ENCODE measurements around the gene CAPN8. TPM values are rescaled to one million over a fixed set of nuclear protein-coding genes. Genes with fewer than 3 reads are reported as not detected.

Gene CAPN8
- total RNA-seq, 1 donor from 2014 or later = not detected

DNA sequence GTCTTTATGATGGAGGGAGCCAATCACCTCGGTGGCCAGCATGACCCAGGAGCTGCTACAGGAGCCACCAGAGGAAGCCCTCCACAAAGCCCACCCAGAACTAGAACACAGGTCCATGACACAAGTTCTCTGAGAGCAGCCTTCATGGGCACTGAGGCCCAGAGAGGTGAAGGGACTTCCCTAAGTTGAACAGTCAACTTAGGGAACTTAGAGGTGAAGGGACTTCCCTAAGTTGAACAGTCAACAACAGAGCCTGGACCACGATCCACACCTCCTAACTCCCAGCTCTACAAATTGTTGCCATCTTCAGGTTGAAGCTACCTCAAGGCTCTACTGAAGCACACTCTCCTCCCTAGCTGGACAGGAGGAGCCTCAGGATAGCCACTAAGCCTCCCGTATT lies 139.5 kb downstream of the CAPN8 start:
- no peak for TF ChIP-seq CTCF (IDR thresholded peaks at IDR 0.05)
- H3K27me3 Mint-ChIP-seq (ENCODE audit: unreplicated experiment) = peaks cover 19% of the 10 kb centered on the region
- no peak for DNase-seq (ENCODE audit: extremely low spot score, unreplicated experiment)
- H3K36me3 Mint-ChIP-seq (ENCODE audit: unreplicated experiment) = no peaks in the 10 kb centered on the region
- H3K27ac Mint-ChIP-seq (ENCODE audit: unreplicated experiment) = no peak overlapping the region
- no peaks in the 10 kb centered on the region for H3K9me3 Mint-ChIP-seq (ENCODE audit: unreplicated experiment)
- H3K4me3 Mint-ChIP-seq (ENCODE audit: unreplicated experiment) = no peak overlapping the region
- no peaks in the 10 kb centered on the region for H3K4me1 Mint-ChIP-seq (ENCODE audit: unreplicated experiment)

DNA sequence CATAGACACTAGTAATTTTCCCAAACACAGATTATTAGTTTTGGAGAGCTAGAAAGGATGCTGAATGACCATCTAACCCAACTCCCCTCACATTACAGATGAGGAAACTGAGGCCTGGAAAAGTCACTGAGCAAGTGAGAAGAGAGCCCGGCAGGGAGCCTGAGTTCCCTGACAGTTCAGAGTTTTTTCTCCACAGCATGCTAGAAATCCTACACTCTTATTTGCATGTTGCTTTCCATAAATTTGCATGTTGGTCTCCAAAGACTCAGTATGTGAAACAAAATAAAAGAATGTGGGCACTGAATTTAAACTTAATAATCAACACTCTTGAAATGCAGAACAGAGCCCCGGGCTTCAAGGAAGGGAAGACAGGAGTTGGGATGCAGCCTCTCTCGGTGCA lies 140.0 kb downstream of the CAPN8 start:
- Mint-ChIP-seq H3K4me3 (ENCODE audit: unreplicated experiment) (no peak overlapping the region), H3K36me3 (ENCODE audit: unreplicated experiment) (no peaks in the 10 kb centered on the region), H3K27ac (ENCODE audit: unreplicated experiment) (no peak overlapping the region), H3K4me1 (ENCODE audit: unreplicated experiment) (no peaks in the 10 kb centered on the region), H3K27me3 (ENCODE audit: unreplicated experiment) (peaks cover 17% of the 10 kb centered on the region), H3K9me3 (ENCODE audit: unreplicated experiment) (no peaks in the 10 kb centered on the region)
- DNase-seq (ENCODE audit: extremely low spot score, unreplicated experiment) = no peak
- no peak for TF ChIP-seq CTCF (IDR thresholded peaks at IDR 0.05)

GRCh38 chr1:223524930-223525451 lies 140.5 kb downstream of the CAPN8 start:
- TF ChIP-seq CTCF (IDR thresholded peaks at IDR 0.05) = no peak
- no peak overlapping the region for H3K4me3 Mint-ChIP-seq (ENCODE audit: unreplicated experiment)
- peaks cover 14% of the 10 kb centered on the region for H3K27me3 Mint-ChIP-seq (ENCODE audit: unreplicated experiment)
- no peaks in the 10 kb centered on the region for H3K36me3 Mint-ChIP-seq (ENCODE audit: unreplicated experiment)
- no peaks in the 10 kb centered on the region for H3K4me1 Mint-ChIP-seq (ENCODE audit: unreplicated experiment)
- DNase-seq (ENCODE audit: extremely low spot score, unreplicated experiment) = no peak
- no peaks in the 10 kb centered on the region for H3K9me3 Mint-ChIP-seq (ENCODE audit: unreplicated experiment)
- H3K27ac Mint-ChIP-seq (ENCODE audit: unreplicated experiment) = no peak overlapping the region

- DNase-seq (ENCODE audit: extremely low spot score, unreplicated experiment) = no peak
- H3K9me3 Mint-ChIP-seq (ENCODE audit: unreplicated experiment) = no peaks in the 10 kb centered on the region
- no peaks in the 10 kb centered on the region for H3K36me3 Mint-ChIP-seq (ENCODE audit: unreplicated experiment)
- no peaks in the 10 kb centered on the region for H3K4me1 Mint-ChIP-seq (ENCODE audit: unreplicated experiment)
- no peak overlapping the region for H3K27ac Mint-ChIP-seq (ENCODE audit: unreplicated experiment)
- no peaks in the 10 kb centered on the region for H3K27me3 Mint-ChIP-seq (ENCODE audit: unreplicated experiment)
- no peak for TF ChIP-seq CTCF (IDR thresholded peaks at IDR 0.05)
- no peak overlapping the region for H3K4me3 Mint-ChIP-seq (ENCODE audit: unreplicated experiment)
Observed at GRCh38 chr1:223521150-223521549, 144.4 kb downstream of the CAPN8 start.

DNA sequence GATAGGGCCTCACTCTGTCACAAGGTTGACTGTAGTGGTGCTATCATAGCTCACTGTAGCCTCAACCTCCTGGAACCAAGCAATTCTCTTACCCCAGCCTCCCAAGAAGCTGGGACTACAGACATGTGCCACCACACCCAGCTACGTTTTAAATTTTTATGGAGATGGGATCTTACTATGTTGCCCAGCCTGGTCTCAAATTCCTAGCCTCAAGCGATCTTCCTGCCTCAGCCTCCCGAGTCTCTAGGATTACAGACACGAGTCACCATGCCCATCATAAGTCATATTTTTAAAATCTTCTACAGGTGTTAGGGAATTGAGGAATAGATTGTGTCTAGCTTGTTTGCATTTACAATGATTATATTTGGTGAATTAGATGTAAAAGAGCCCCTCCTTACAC lies 145.3 kb downstream of the CAPN8 start:
- no peaks in the 10 kb centered on the region for H3K27me3 Mint-ChIP-seq (ENCODE audit: unreplicated experiment)
- H3K4me3 Mint-ChIP-seq (ENCODE audit: unreplicated experiment) = no peak overlapping the region
- no peaks in the 10 kb centered on the region for H3K36me3 Mint-ChIP-seq (ENCODE audit: unreplicated experiment)
- no peak for DNase-seq (ENCODE audit: extremely low spot score, unreplicated experiment)
- H3K4me1 Mint-ChIP-seq (ENCODE audit: unreplicated experiment) = no peaks in the 10 kb centered on the region
- TF ChIP-seq CTCF (IDR thresholded peaks at IDR 0.05) = no peak
- H3K9me3 Mint-ChIP-seq (ENCODE audit: unreplicated experiment) = no peaks in the 10 kb centered on the region
- no peak overlapping the region for H3K27ac Mint-ChIP-seq (ENCODE audit: unreplicated experiment)
